Measurements from ENCODE around the gene C14orf180.

- TF ChIP-seq CTCF (optimal IDR thresholded peaks at IDR 0.05 in 1 of 3, IDR thresholded peaks at IDR 0.05 in 1 of 3, conservative IDR thresholded peaks at IDR 0.05 in 1 of 3; ENCODE audit: extremely low read depth in 1 of 3, insufficient read depth in 2 of 3, low read length in 3 of 3): no peak
- TF ChIP-seq EZH2 (IDR thresholded peaks at IDR 0.05; ENCODE audit: low read length): no peak
These were observed 19.0 kb upstream of the C14orf180 start for GRCh38 chr14:104560586-104560945.
